ENCODE data around the gene ANO3.

Gene ANO3

DNA sequence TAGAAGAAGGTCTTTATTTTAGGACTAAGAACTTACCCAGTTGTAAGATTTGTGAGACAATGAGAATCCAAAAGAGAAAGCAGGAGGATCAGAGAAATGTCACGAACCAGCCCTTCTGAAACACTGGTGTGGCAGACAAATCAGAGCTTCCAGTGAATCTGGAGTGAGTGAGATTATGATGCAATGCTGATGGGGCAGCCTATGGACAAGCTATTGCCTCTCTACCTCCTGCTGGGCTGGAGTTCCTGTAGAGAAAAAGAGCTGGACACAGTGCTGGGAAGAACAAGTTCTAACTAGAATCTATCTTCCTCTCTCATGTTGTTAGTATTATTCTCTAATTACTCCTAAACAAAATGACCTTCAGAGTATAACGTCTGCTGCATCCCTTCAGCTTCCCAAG, 12.0 kb upstream of the ANO3 start:
- in situ Hi-C loops (cut with MboI; ENCODE audit: low sequenced_read_pairs, unreplicated experiment): no loop called here
- no peak for TF ChIP-seq CTCF (IDR thresholded peaks at IDR 0.05; ENCODE audit: borderline replicate concordance, control extremely low read depth, extremely low read depth, insufficient read depth, missing control alignments)
- DNase-seq (ENCODE audit: low spot score): no peak

DNA sequence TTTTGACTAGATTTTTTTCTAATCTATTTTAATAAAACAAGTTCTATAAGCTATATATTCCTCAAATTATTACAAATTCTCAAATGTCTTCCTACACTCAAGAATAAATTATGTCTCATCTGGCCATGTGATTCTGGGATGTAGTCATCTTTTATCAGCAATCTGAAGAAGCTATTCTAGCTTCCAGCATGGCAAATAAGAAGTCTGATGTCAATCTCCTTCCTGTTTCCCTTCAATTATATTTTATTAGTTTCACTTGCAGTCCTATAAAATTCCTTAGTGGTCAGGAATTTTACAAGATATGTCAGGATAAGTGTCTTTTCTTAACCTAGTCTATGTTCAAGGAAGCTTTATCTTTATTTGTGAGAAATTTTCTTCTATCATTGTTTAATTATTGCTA, 10.4 kb upstream of the ANO3 start:
- in situ Hi-C loops (cut with MboI; ENCODE audit: low sequenced_read_pairs, unreplicated experiment): no loop called here
- TF ChIP-seq CTCF (IDR thresholded peaks at IDR 0.05; ENCODE audit: borderline replicate concordance, control extremely low read depth, extremely low read depth, insufficient read depth, missing control alignments): no peak
- no peak for DNase-seq (ENCODE audit: low spot score)

- TF ChIP-seq CTCF (IDR thresholded peaks at IDR 0.05; ENCODE audit: borderline replicate concordance, control extremely low read depth, extremely low read depth, insufficient read depth, missing control alignments): no peak
- no peak for DNase-seq (ENCODE audit: low spot score)
- in situ Hi-C loops (cut with MboI; ENCODE audit: low sequenced_read_pairs, unreplicated experiment): no loop called here
These were observed 9.4 kb upstream of the ANO3 start for GRCh38 chr11:26322335-26323067.

DNA sequence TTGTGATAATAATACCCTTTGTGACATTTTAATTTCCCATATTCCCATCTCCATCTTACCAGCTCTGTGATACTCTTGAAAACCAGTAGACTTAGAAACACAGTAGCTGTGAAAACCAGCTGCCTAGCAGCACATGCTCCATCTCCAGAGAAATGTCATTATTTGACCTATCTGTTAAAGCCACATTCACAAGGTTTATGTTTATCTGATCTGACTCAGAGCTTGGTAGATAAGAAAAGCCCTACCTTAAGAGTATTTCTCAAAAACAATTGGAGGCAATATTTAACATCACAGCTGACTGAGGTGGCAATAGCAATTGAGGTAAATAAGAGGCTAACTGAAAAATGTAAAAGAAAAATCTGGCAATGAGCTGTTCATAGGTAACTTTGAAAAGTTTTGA, 8.1 kb upstream of the ANO3 start:
- no peak for DNase-seq (ENCODE audit: low spot score)
- in situ Hi-C loops (cut with MboI; ENCODE audit: low sequenced_read_pairs, unreplicated experiment): no loop called here
- TF ChIP-seq CTCF (IDR thresholded peaks at IDR 0.05; ENCODE audit: borderline replicate concordance, control extremely low read depth, extremely low read depth, insufficient read depth, missing control alignments): no peak

DNA sequence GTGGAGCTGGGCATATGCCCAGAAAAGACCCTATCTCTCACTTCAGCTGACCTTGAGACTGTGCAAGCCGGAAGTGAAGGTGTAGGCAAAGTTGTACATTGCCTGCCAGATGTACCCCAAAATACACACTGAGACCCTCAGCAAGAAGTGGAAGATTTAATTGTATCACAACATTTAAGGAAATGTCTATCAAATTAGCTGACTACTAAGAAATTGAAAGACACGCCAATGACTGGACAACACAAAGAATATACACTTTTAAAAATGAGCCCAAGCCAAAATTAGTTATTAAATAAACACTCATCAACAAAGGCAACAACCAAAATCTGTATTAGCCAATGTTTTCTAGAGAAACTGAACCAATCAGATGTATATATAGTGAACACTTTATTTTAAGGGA, 7.7 kb upstream of the ANO3 start:
- TF ChIP-seq CTCF (IDR thresholded peaks at IDR 0.05; ENCODE audit: borderline replicate concordance, control extremely low read depth, extremely low read depth, insufficient read depth, missing control alignments): no peak
- no peak for DNase-seq (ENCODE audit: low spot score)
- in situ Hi-C loops (cut with MboI; ENCODE audit: low sequenced_read_pairs, unreplicated experiment): no loop called here

GRCh38 chr11:26326793-26327400, 5.0 kb upstream of the ANO3 start:
- no peak for TF ChIP-seq CTCF (IDR thresholded peaks at IDR 0.05; ENCODE audit: borderline replicate concordance, control extremely low read depth, extremely low read depth, insufficient read depth, missing control alignments)
- in situ Hi-C loops (cut with MboI; ENCODE audit: low sequenced_read_pairs, unreplicated experiment): no loop called here
- DNase-seq (ENCODE audit: low spot score): no peak

Data from GM13976 (cell line).